ENCODE measurements around the gene D2HGDH.

GRCh38 chr2:241809383-241810306 is 75.2 kb downstream of the D2HGDH start:
- TF ChIP-seq CTCF (IDR thresholded peaks at IDR 0.05 in 4 of 5, conservative IDR thresholded peaks at IDR 0.05 in 1 of 5), result no peak
- TF ChIP-seq POLR2A (IDR thresholded peaks at IDR 0.05), result no peak
